ENCODE data around the gene TRPV6.

TRPV6 gene

GRCh38 chr7:142906643-142907042 lies 21.1 kb upstream of the TRPV6 start:
- no peak for DNase-seq

GRCh38 chr7:142905759-142906158 lies 20.2 kb upstream of the TRPV6 start:
- DNase-seq = no peak

GRCh38 chr7:142904128-142904527 lies 18.6 kb upstream of the TRPV6 start:
- DNase-seq = no peak

GRCh38 chr7:142901426-142902259 lies 16.1 kb upstream of the TRPV6 start:
- no peak for DNase-seq

GRCh38 chr7:142899661-142900060 lies 14.1 kb upstream of the TRPV6 start:
- no peak for DNase-seq

GRCh38 chr7:142898377-142899170 lies 13.0 kb upstream of the TRPV6 start:
- no peak for DNase-seq

- no peak for DNase-seq
Observed at GRCh38 chr7:142897691-142898090, 12.1 kb upstream of the TRPV6 start.

GRCh38 chr7:142896741-142897379 lies 11.3 kb upstream of the TRPV6 start:
- DNase-seq = no peak

- DNase-seq = no peak
Observed at GRCh38 chr7:142896151-142896550, 10.6 kb upstream of the TRPV6 start.

GRCh38 chr7:142894985-142895593 lies 9.5 kb upstream of the TRPV6 start:
- no peak for DNase-seq

GRCh38 chr7:142894112-142894984 lies 8.8 kb upstream of the TRPV6 start:
- DNase-seq = no peak

GRCh38 chr7:142892951-142893350 lies 7.4 kb upstream of the TRPV6 start:
- DNase-seq = no peak

GRCh38 chr7:142891490-142892082 lies 6.0 kb upstream of the TRPV6 start:
- no peak for DNase-seq

GRCh38 chr7:142890874-142891485 lies 5.4 kb upstream of the TRPV6 start:
- DNase-seq = no peak

- no peak for DNase-seq
Observed at GRCh38 chr7:142889816-142890215, 4.3 kb upstream of the TRPV6 start.

- DNase-seq = no peak
Observed at GRCh38 chr7:142887282-142888015, 1.9 kb upstream of the TRPV6 start.

- no peak for DNase-seq
Observed at GRCh38 chr7:142886866-142887265, 1.3 kb upstream of the TRPV6 start.

GRCh38 chr7:142884286-142884640 lies 1.3 kb downstream of the TRPV6 start:
- DNase-seq = no peak

- no peak for DNase-seq
Observed at GRCh38 chr7:142883571-142884285, 1.8 kb downstream of the TRPV6 start.

- no peak for DNase-seq
Observed at GRCh38 chr7:142883145-142883544, 2.4 kb downstream of the TRPV6 start.
